ENCODE results near the gene SSR2. TPM values are rescaled to one million over a fixed set of nuclear protein-coding genes. Genes with fewer than 3 reads are reported as not detected.

The SSR2 gene
- total and polyA plus RNA-seq, 8 donors: 160 to 243 (median 202) TPM

GRCh38 chr1:155976062-155976912, 44.5 kb downstream of the SSR2 start:
- no peak for ATAC-seq
- peak overlapping the region in 2 of 4 donors; percentile 57 to 83 for H3K4me3 ChIP-seq
- DNase-seq: no peak
- WGBS, 2 donors: 29 to 31% methylated on average over 14 of the region's 14 CpGs
- H3K4me1 ChIP-seq: peaks cover 0 to 15% (median 0%) of the 10 kb centered on the region in 3 donors
- H3K27ac ChIP-seq: peak overlapping the region in 2 of 4 donors; percentile 85 to 86
- intact Hi-C loops (cut with DNase I): no loop called here
- H3K9me3 ChIP-seq: no peaks in the 10 kb centered on the region
- H3K36me3 ChIP-seq: no peaks in the 10 kb centered on the region
- FAIRE-seq: no peak
- TF ChIP-seq, protein P1, sequence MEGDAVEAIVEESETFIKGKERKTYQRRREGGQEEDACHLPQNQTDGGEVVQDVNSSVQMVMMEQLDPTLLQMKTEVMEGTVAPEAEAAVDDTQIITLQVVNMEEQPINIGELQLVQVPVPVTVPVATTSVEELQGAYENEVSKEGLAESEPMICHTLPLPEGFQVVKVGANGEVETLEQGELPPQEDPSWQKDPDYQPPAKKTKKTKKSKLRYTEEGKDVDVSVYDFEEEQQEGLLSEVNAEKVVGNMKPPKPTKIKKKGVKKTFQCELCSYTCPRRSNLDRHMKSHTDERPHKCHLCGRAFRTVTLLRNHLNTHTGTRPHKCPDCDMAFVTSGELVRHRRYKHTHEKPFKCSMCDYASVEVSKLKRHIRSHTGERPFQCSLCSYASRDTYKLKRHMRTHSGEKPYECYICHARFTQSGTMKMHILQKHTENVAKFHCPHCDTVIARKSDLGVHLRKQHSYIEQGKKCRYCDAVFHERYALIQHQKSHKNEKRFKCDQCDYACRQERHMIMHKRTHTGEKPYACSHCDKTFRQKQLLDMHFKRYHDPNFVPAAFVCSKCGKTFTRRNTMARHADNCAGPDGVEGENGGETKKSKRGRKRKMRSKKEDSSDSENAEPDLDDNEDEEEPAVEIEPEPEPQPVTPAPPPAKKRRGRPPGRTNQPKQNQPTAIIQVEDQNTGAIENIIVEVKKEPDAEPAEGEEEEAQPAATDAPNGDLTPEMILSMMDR (IDR thresholded peaks at IDR 0.05): no peak
- H3K27me3 ChIP-seq: no peaks in the 10 kb centered on the region

GRCh38 chr1:155975375-155976061, 45.2 kb downstream of the SSR2 start:
- FAIRE-seq (no peak), DNase-seq (no peak), ATAC-seq (no peak)
- no peaks in the 10 kb centered on the region for H3K27me3 ChIP-seq
- H3K36me3 ChIP-seq: no peaks in the 10 kb centered on the region
- H3K4me3 ChIP-seq: peak overlapping the region in 2 of 4 donors; percentile 57 to 83
- 42 to 46% methylated on average over 4 of the region's 4 CpGs for WGBS, 2 donors
- TF ChIP-seq, protein P1 (IDR thresholded peaks at IDR 0.05): no peak
- peaks cover 0 to 12% (median 0%) of the 10 kb centered on the region in 3 donors for H3K4me1 ChIP-seq
- peak overlapping the region in 2 of 4 donors; percentile 50 to 85 for H3K27ac ChIP-seq
- H3K9me3 ChIP-seq: no peaks in the 10 kb centered on the region
- intact Hi-C loops (cut with DNase I): no loop called here

GRCh38 chr1:155974208-155975115, 46.3 kb downstream of the SSR2 start:
- TF ChIP-seq, protein P1 (IDR thresholded peaks at IDR 0.05): no peak
- intact Hi-C loops (cut with DNase I): no loop called here
- H3K27ac ChIP-seq: peak overlapping the region in 2 of 4 donors; percentile 50 to 85
- FAIRE-seq (no peak), ATAC-seq (peak in 1 of 4 donors; percentile 2), DNase-seq (no peak)
- H3K4me3 ChIP-seq: peak overlapping the region in 1 of 4 donors; percentile 83
- H3K36me3 ChIP-seq: no peaks in the 10 kb centered on the region
- H3K4me1 ChIP-seq: peaks cover 0 to 5% (median 0%) of the 10 kb centered on the region in 3 donors
- WGBS, 2 donors: 52 to 56% methylated on average over 13 of the region's 13 CpGs
- H3K9me3 ChIP-seq: no peaks in the 10 kb centered on the region
- no peaks in the 10 kb centered on the region for H3K27me3 ChIP-seq

DNA sequence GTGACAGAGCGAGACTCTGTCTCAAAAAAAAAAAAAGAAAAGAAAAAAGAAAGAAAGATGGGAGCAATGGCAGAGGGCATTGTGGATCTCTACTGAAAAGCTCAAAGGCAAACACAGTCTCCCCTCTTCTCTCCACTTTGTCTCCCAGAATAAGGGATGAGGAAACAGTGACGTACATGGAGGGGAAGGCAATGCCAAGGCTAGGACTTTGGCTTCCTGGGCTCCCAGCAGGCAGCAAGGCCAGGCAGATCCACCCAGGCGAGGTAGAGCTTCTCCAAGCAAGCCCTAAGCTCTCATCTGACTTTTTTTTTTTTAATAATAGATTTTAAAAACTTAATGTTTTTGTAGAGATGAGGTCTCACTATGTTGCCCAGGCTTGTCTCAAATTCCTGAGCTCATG, 47.0 kb downstream of the SSR2 start:
- intact Hi-C loops (cut with DNase I): no loop called here
- peaks cover 0 to 5% (median 0%) of the 10 kb centered on the region in 3 donors for H3K4me1 ChIP-seq
- H3K4me3 ChIP-seq: no peak overlapping the region
- ATAC-seq (no peak), DNase-seq (no peak), FAIRE-seq (no peak)
- H3K9me3 ChIP-seq: no peaks in the 10 kb centered on the region
- H3K27me3 ChIP-seq: no peaks in the 10 kb centered on the region
- TF ChIP-seq, protein P1 (IDR thresholded peaks at IDR 0.05): no peak
- H3K27ac ChIP-seq: peak overlapping the region in 1 of 4 donors; percentile 85
- WGBS, 2 donors: 84 to 86% methylated on average over 3 of the region's 3 CpGs
- no peaks in the 10 kb centered on the region for H3K36me3 ChIP-seq

Measured in pancreas (tissue), 10 donors.